ENCODE measurements around the gene CNRIP1.
A peak's percentile ranks its signal among the peaks of the same experiment; 100 is the strongest.

Gene CNRIP1

DNA sequence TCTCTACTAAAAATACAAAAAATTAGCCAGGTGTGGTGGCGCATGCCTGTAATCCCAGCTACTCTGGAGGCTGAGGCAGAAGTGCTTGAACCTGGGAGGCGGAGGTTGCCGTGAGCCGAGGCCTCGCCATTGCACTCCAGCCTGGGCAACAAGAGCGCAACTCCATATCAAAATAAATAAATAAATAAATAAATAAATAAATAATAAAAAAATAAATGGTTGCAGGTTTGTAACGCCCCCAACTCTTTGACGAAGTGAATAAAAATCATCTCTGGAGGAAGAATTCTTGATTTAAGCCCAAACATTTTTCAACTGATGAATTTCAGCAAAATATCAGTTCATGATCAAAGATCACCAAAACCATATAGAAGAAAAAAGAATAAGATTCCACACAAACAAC lies 13.3 kb upstream of the CNRIP1 start:
- H3K4ac ChIP-seq (ENCODE audit: low read length) = no peak overlapping the region
- H2BK5ac ChIP-seq (ENCODE audit: low read length) = no peak overlapping the region
- DNase-seq (ENCODE audit: low spot score) = no peak
- no peaks in the 10 kb centered on the region for H3K36me3 ChIP-seq (replicated peaks in 1 of 2; ENCODE audit: control insufficient read depth in 2 of 2, insufficient read depth in 2 of 2, low read length in 2 of 2)
- no peak overlapping the region for H3K4me2 ChIP-seq (ENCODE audit: insufficient read depth, low read length, poor library complexity, severe bottlenecking)
- H2AFZ ChIP-seq (ENCODE audit: low read length) = no peak overlapping the region
- no peaks in the 10 kb centered on the region for H3K79me1 ChIP-seq (ENCODE audit: low read depth, low read length)
- no peak overlapping the region for H2AK5ac ChIP-seq (ENCODE audit: low read depth, low read length)
- WGBS, 2 donors (ENCODE audit: extremely low coverage in 2 of 2, insufficient read length in 2 of 2, insufficient replicate concordance in 1 of 2) = no CpG with 5 or more reads among the region's 8 CpGs
- H2BK12ac ChIP-seq (ENCODE audit: low read length) = no peak overlapping the region
- no peaks in the 10 kb centered on the region for H3K4me1 ChIP-seq (ENCODE audit: control insufficient read depth in 2 of 2, insufficient read depth in 1 of 2, low read depth in 1 of 2, low read length in 2 of 2)
- H2BK15ac ChIP-seq (ENCODE audit: low read length) = no peak overlapping the region
- no peak overlapping the region for H3K23ac ChIP-seq (ENCODE audit: low read depth, low read length, poor library complexity)
- no peak overlapping the region for H4K91ac ChIP-seq (ENCODE audit: low read depth, low read length, poor library complexity)
- no peak overlapping the region for H2BK120ac ChIP-seq (ENCODE audit: low read depth, low read length)
- H3K18ac ChIP-seq (ENCODE audit: low read length) = no peak overlapping the region
- H3K9me3 ChIP-seq (replicated peaks in 1 of 2; ENCODE audit: control insufficient read depth in 2 of 2, insufficient read depth in 1 of 2, low read depth in 1 of 2, low read length in 2 of 2) = no peaks in the 10 kb centered on the region
- no peak overlapping the region for H3K9ac ChIP-seq (ENCODE audit: low read depth, low read length, poor library complexity)
- H3K27me3 ChIP-seq (ENCODE audit: control insufficient read depth in 3 of 3, insufficient read depth in 3 of 3, low read depth in 1 of 3, low read length in 3 of 3) = no peaks in the 10 kb centered on the region
- H3K27ac ChIP-seq (replicated peaks; ENCODE audit: low read length) = no peak overlapping the region
- no peak overlapping the region for H4K8ac ChIP-seq (ENCODE audit: low read depth, low read length)
- no peak overlapping the region for H3K4me3 ChIP-seq (ENCODE audit: low read length in 2 of 2)
- no peak overlapping the region for H3K14ac ChIP-seq (ENCODE audit: low read length)

DNA sequence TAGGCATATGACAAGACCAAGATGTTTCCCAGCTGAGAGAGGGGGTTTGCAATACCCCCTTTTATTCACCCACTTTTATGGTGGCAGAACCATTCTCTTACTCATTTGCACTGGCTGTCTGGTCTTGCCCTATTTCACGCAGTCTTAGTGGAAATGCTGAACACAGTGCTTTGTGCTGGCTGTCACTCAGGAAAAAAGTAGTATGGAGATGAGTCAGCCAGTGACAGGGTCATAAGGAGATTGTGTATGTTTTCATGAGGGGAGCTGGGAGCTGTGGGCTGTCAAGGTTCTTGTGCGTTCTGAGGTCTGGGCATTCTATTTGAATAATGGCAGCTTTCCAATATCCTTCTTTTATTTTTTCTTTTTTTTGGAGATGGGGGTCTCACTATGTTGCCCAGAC lies 10.9 kb upstream of the CNRIP1 start:
- Histone ChIP-seq H3K4me1 (ENCODE audit: control insufficient read depth in 2 of 2, insufficient read depth in 1 of 2, low read depth in 1 of 2, low read length in 2 of 2) (no peaks in the 10 kb centered on the region), H3K36me3 (replicated peaks in 1 of 2; ENCODE audit: control insufficient read depth in 2 of 2, insufficient read depth in 2 of 2, low read length in 2 of 2) (no peaks in the 10 kb centered on the region), H4K8ac (ENCODE audit: low read depth, low read length) (no peak overlapping the region), H2BK15ac (ENCODE audit: low read length) (no peak overlapping the region), H2BK120ac (ENCODE audit: low read depth, low read length) (no peak overlapping the region), H3K14ac (ENCODE audit: low read length) (no peak overlapping the region), H3K23ac (ENCODE audit: low read depth, low read length, poor library complexity) (no peak overlapping the region), H2BK12ac (ENCODE audit: low read length) (no peak overlapping the region), H3K79me1 (ENCODE audit: low read depth, low read length) (no peaks in the 10 kb centered on the region), H3K4me2 (ENCODE audit: insufficient read depth, low read length, poor library complexity, severe bottlenecking) (no peak overlapping the region), H3K9me3 (replicated peaks in 1 of 2; ENCODE audit: control insufficient read depth in 2 of 2, insufficient read depth in 1 of 2, low read depth in 1 of 2, low read length in 2 of 2) (no peaks in the 10 kb centered on the region), H3K4ac (ENCODE audit: low read length) (no peak overlapping the region), H3K4me3 (ENCODE audit: low read length in 2 of 2) (no peak overlapping the region), H2AFZ (ENCODE audit: low read length) (no peak overlapping the region), H3K18ac (ENCODE audit: low read length) (no peak overlapping the region), H3K27me3 (ENCODE audit: control insufficient read depth in 3 of 3, insufficient read depth in 3 of 3, low read depth in 1 of 3, low read length in 3 of 3) (no peaks in the 10 kb centered on the region), H3K9ac (ENCODE audit: low read depth, low read length, poor library complexity) (no peak overlapping the region), H2AK5ac (ENCODE audit: low read depth, low read length) (no peak overlapping the region), H3K27ac (replicated peaks; ENCODE audit: low read length) (no peak overlapping the region), H4K91ac (ENCODE audit: low read depth, low read length, poor library complexity) (no peak overlapping the region), H2BK5ac (ENCODE audit: low read length) (no peak overlapping the region)
- WGBS, 2 donors (ENCODE audit: extremely low coverage in 2 of 2, insufficient read length in 2 of 2, insufficient replicate concordance in 1 of 2) = no CpG with 5 or more reads among the region's 2 CpGs
- DNase-seq (ENCODE audit: low spot score) = no peak

DNA sequence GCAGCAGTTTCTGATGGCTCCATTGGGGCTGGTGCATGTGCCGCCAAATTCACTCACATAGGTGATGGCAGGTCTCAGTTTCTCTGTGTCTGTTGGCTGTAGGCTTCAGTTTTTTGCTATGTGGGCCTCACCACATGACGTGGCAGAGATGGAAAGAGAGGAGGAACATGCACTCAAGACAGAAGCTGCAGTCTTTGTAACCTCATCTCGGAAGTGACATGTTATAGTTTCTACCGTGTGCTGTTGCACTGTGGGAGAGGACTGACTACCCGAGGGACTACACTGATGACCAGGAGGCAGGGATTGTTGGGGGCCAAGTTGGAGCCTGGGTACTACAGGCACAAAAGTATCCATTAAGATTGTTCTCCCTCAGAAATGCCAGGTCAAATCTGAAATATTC lies 9.2 kb upstream of the CNRIP1 start:
- H3K9me3 ChIP-seq (replicated peaks in 1 of 2; ENCODE audit: control insufficient read depth in 2 of 2, insufficient read depth in 1 of 2, low read depth in 1 of 2, low read length in 2 of 2) = no peaks in the 10 kb centered on the region
- no peak overlapping the region for H4K8ac ChIP-seq (ENCODE audit: low read depth, low read length)
- no peaks in the 10 kb centered on the region for H3K36me3 ChIP-seq (replicated peaks in 1 of 2; ENCODE audit: control insufficient read depth in 2 of 2, insufficient read depth in 2 of 2, low read length in 2 of 2)
- no peaks in the 10 kb centered on the region for H3K4me1 ChIP-seq (ENCODE audit: control insufficient read depth in 2 of 2, insufficient read depth in 1 of 2, low read depth in 1 of 2, low read length in 2 of 2)
- no peak overlapping the region for H4K91ac ChIP-seq (ENCODE audit: low read depth, low read length, poor library complexity)
- no peak for DNase-seq (ENCODE audit: low spot score)
- no peak overlapping the region for H2AFZ ChIP-seq (ENCODE audit: low read length)
- no peaks in the 10 kb centered on the region for H3K79me1 ChIP-seq (ENCODE audit: low read depth, low read length)
- H3K18ac ChIP-seq (ENCODE audit: low read length) = no peak overlapping the region
- no peak overlapping the region for H2BK120ac ChIP-seq (ENCODE audit: low read depth, low read length)
- no peak overlapping the region for H2BK12ac ChIP-seq (ENCODE audit: low read length)
- no CpG with 5 or more reads among the region's 5 CpGs for WGBS, 2 donors (ENCODE audit: extremely low coverage in 2 of 2, insufficient read length in 2 of 2, insufficient replicate concordance in 1 of 2)
- no peaks in the 10 kb centered on the region for H3K27me3 ChIP-seq (ENCODE audit: control insufficient read depth in 3 of 3, insufficient read depth in 3 of 3, low read depth in 1 of 3, low read length in 3 of 3)
- H3K4me3 ChIP-seq (ENCODE audit: low read length in 2 of 2) = peak overlapping the region in 1 of 2 donors; percentile 30
- no peak overlapping the region for H3K4ac ChIP-seq (ENCODE audit: low read length)
- H3K4me2 ChIP-seq (ENCODE audit: insufficient read depth, low read length, poor library complexity, severe bottlenecking) = no peak overlapping the region
- no peak overlapping the region for H2BK15ac ChIP-seq (ENCODE audit: low read length)
- H3K23ac ChIP-seq (ENCODE audit: low read depth, low read length, poor library complexity) = no peak overlapping the region
- H3K14ac ChIP-seq (ENCODE audit: low read length) = no peak overlapping the region
- no peak overlapping the region for H2BK5ac ChIP-seq (ENCODE audit: low read length)
- no peak overlapping the region for H3K27ac ChIP-seq (replicated peaks; ENCODE audit: low read length)
- H3K9ac ChIP-seq (ENCODE audit: low read depth, low read length, poor library complexity) = no peak overlapping the region
- no peak overlapping the region for H2AK5ac ChIP-seq (ENCODE audit: low read depth, low read length)

DNA sequence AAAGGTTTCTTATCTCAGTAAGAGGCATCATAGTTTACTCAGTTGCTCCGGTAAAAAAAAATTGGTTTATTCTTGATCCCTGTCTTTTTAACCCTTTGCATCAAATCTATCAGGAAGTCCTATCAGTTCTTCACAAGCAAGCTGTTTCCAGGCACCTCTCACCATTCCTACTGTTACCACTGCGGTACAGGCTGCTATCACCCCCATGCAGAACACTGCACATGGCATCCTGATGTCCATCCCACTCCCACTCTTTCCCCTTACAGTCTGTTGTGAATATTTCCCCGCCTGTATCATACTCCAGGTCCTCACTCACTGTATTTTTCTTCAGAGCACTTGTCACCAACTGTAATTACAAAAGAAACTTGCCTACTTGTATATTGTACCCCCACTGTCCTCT lies 5.3 kb upstream of the CNRIP1 start:
- H3K9me3 ChIP-seq (replicated peaks in 1 of 2; ENCODE audit: control insufficient read depth in 2 of 2, insufficient read depth in 1 of 2, low read depth in 1 of 2, low read length in 2 of 2) = no peaks in the 10 kb centered on the region
- peaks cover 0 to 7% (median 6%) of the 10 kb centered on the region in 3 experiments for H3K27me3 ChIP-seq (ENCODE audit: control insufficient read depth in 3 of 3, insufficient read depth in 3 of 3, low read depth in 1 of 3, low read length in 3 of 3)
- WGBS, 2 donors (ENCODE audit: extremely low coverage in 2 of 2, insufficient read length in 2 of 2, insufficient replicate concordance in 1 of 2) = no CpG with 5 or more reads among the region's 3 CpGs

More for the DNA sequence above, 5.3 kb upstream of the CNRIP1 start:
- Histone ChIP-seq H2BK5ac (ENCODE audit: low read length) (no peak overlapping the region), H3K14ac (ENCODE audit: low read length) (no peak overlapping the region), H2AFZ (ENCODE audit: low read length) (no peak overlapping the region), H3K4me3 (ENCODE audit: low read length in 2 of 2) (no peak overlapping the region), H3K79me1 (ENCODE audit: low read depth, low read length) (no peaks in the 10 kb centered on the region), H2BK15ac (ENCODE audit: low read length) (no peak overlapping the region), H3K4me1 (ENCODE audit: control insufficient read depth in 2 of 2, insufficient read depth in 1 of 2, low read depth in 1 of 2, low read length in 2 of 2) (peaks cover 0 to 3% of the 10 kb centered on the region in 2 donors), H3K36me3 (replicated peaks in 1 of 2; ENCODE audit: control insufficient read depth in 2 of 2, insufficient read depth in 2 of 2, low read length in 2 of 2) (no peaks in the 10 kb centered on the region), H3K4me2 (ENCODE audit: insufficient read depth, low read length, poor library complexity, severe bottlenecking) (no peak overlapping the region), H3K18ac (ENCODE audit: low read length) (no peak overlapping the region), H4K91ac (ENCODE audit: low read depth, low read length, poor library complexity) (no peak overlapping the region), H2BK12ac (ENCODE audit: low read length) (no peak overlapping the region), H4K8ac (ENCODE audit: low read depth, low read length) (no peak overlapping the region), H3K9ac (ENCODE audit: low read depth, low read length, poor library complexity) (no peak overlapping the region), H3K27ac (replicated peaks; ENCODE audit: low read length) (no peak overlapping the region), H3K23ac (ENCODE audit: low read depth, low read length, poor library complexity) (no peak overlapping the region), H3K4ac (ENCODE audit: low read length) (no peak overlapping the region), H2AK5ac (ENCODE audit: low read depth, low read length) (no peak overlapping the region), H2BK120ac (ENCODE audit: low read depth, low read length) (no peak overlapping the region)
- DNase-seq (ENCODE audit: low spot score) = no peak

All from neuronal stem cell (in vitro differentiated cells).